Measurements from ENCODE around the gene MBLAC1.

DNA sequence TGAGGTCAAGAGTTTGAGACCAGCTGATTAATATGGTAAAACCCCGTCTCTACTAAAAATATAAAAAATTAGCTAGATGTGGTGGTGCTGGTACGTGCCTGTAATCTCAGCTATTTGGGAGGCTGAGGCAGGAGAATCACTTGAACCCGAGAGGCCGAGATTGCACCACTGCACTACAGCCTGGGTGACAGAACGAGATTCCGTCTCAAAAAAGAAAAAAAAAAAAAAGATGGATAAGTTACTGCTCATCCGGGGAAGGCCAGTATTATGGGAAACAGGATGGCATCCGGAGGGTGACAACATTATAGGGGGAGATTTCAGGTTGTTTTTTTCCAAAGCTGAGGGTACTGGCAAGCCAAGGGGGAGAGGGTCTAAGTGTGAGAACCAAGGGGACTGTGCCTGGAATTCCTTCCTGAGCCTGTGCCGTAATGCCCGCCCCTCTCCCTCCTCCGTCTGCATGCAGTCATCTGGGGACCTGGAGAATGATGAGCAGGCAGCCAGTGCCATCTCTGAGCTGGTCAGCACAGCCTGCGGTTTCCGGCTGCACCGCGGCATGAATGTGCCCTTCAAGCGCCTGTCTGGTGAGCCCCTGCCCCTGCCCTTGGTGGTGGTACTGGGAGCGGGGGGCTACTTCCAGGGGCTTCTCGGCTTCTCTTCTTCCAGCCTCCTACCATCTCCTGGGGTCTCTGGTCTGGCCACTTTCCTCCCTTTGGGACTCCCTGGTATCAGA is 26.3 kb downstream of the MBLAC1 start:
- TF ChIP-seq, protein P1, sequence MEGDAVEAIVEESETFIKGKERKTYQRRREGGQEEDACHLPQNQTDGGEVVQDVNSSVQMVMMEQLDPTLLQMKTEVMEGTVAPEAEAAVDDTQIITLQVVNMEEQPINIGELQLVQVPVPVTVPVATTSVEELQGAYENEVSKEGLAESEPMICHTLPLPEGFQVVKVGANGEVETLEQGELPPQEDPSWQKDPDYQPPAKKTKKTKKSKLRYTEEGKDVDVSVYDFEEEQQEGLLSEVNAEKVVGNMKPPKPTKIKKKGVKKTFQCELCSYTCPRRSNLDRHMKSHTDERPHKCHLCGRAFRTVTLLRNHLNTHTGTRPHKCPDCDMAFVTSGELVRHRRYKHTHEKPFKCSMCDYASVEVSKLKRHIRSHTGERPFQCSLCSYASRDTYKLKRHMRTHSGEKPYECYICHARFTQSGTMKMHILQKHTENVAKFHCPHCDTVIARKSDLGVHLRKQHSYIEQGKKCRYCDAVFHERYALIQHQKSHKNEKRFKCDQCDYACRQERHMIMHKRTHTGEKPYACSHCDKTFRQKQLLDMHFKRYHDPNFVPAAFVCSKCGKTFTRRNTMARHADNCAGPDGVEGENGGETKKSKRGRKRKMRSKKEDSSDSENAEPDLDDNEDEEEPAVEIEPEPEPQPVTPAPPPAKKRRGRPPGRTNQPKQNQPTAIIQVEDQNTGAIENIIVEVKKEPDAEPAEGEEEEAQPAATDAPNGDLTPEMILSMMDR (IDR thresholded peaks at IDR 0.05; ENCODE audit: poor library complexity, severe bottlenecking), result no peak
- TF ChIP-seq POLR2AphosphoS5 (IDR thresholded peaks at IDR 0.05) (no peak), EZH2 (IDR thresholded peaks at IDR 0.05; ENCODE audit: borderline replicate concordance, insufficient read depth, low read length, poor library complexity, severe bottlenecking) (no peak), EP300 (conservative IDR thresholded peaks at IDR 0.05; ENCODE audit: poor library complexity, severe bottlenecking) (no peak), TAF1 (IDR thresholded peaks at IDR 0.05; ENCODE audit: low read depth) (no peak), MXI1 (conservative IDR thresholded peaks at IDR 0.05; ENCODE audit: poor library complexity, severe bottlenecking) (no peak), RAD21 (conservative IDR thresholded peaks at IDR 0.05) (no peak)
- TF ChIP-seq, protein P2, sequence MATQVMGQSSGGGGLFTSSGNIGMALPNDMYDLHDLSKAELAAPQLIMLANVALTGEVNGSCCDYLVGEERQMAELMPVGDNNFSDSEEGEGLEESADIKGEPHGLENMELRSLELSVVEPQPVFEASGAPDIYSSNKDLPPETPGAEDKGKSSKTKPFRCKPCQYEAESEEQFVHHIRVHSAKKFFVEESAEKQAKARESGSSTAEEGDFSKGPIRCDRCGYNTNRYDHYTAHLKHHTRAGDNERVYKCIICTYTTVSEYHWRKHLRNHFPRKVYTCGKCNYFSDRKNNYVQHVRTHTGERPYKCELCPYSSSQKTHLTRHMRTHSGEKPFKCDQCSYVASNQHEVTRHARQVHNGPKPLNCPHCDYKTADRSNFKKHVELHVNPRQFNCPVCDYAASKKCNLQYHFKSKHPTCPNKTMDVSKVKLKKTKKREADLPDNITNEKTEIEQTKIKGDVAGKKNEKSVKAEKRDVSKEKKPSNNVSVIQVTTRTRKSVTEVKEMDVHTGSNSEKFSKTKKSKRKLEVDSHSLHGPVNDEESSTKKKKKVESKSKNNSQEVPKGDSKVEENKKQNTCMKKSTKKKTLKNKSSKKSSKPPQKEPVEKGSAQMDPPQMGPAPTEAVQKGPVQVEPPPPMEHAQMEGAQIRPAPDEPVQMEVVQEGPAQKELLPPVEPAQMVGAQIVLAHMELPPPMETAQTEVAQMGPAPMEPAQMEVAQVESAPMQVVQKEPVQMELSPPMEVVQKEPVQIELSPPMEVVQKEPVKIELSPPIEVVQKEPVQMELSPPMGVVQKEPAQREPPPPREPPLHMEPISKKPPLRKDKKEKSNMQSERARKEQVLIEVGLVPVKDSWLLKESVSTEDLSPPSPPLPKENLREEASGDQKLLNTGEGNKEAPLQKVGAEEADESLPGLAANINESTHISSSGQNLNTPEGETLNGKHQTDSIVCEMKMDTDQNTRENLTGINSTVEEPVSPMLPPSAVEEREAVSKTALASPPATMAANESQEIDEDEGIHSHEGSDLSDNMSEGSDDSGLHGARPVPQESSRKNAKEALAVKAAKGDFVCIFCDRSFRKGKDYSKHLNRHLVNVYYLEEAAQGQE (IDR thresholded peaks at IDR 0.05; ENCODE audit: borderline replicate concordance), result no peak

All from neural cell (in vitro differentiated cells).